GM19328 (cell line): ENCODE measurements around the gene DYNLT5.
A peak's percentile ranks its signal among the peaks of the same experiment; 100 is the strongest.
"Not testable (repeated sequence)": the region's sequence is repeated elsewhere in the genome, so short reads cannot be mapped to it uniquely, and the experiment has no call there.

ENCODE experiments used
- ATAC-seq: cut with Tn5 transposase; IDR thresholded peaks from one replicate; pipeline ENCODE4 v1.9.1; 2021; ENCODE audit warnings: mild to moderate bottlenecking, moderate library complexity; ENCODE audit not compliant: unreplicated experiment

The DYNLT5 gene

DNA sequence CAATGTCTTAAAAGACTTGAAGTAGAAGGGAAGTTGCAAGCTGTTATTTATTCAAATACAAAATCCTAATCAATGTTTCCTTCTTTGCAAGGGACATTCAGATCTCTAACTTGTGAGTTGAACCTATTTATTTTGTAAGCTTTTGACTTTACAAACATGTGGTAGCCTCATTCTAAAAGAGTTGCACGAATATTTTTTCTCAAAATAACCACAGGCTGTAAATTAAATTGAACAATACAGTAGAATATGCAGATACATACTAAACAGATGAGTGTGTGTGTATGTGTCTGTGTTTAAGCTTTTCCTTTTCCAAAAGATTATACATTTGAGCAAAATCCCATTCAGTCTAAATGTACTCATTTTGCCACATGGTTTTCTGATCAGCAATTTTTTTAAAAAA, 4.8 kb upstream of the DYNLT5 start:
- ATAC-seq: no peak

DNA sequence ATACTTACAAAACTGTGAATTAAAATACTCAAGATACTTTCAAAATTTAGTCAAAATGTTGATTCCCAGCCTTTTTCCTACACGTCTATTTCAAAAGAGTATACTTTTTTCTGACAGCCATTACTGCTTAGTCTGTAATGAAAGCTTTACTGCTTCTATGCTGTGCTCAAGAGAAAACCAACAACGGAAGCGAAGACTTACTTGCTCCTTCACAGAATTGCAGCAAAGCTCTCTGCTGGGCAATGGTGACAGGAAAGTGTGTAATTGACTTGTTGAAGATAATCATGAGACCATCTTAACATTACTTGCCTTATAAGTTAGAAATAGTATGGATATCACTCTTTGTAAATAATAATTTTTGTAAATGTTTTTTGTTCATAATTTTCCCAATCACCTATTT, 1.7 kb upstream of the DYNLT5 start:
- ATAC-seq: no peak

DNA sequence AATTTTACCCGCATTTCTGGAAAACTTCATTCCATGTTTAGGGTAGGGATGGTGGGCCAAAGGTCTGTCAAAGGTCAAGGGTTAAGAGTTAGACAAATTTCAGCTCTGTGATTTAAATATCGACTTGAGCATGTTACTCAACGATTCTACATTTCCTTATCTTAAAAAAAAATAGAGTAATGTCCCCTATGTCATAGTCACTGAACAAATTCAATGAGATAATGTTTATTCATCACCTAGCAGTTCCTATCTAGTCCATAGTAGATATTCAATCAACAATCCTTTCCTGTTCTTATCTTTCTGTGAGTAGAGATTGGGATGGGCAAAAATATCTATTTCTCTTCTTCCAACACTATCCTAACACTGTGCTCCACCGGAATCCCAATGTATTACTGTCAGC, 1.1 kb upstream of the DYNLT5 start:
- no peak for ATAC-seq

DNA sequence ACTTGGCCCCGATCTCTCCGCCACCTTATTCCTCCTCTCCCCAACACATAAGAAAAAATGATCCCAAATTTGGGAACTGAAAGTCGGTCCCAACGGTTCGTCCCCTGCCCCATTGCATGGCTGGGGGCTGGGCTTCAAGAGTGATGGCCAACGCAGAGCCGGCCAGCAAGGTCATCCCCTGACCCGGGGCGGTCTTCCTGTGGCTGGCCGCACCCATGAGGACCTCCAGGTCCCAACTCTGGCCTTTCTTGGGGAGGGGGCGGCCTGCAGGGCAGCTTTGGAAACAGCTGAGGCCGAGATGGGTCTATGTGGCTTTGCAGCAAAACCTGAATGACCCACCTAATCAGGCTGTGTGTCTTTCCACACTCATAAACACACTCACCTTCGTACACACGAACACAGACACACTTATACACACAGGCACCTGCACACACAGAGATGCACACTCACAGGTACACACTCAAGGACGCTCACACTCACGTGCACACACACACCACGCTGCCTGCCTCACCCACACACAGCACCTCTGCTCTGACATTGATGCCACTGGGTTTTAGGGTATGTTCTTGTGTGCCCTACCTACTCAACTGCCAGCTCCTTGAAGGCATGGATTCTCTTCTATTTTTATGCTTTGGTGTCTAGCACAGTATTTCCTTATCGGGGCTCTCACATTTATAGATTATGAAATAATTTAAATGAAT, 562 bp downstream of the DYNLT5 start:
- ATAC-seq: no peak

DNA sequence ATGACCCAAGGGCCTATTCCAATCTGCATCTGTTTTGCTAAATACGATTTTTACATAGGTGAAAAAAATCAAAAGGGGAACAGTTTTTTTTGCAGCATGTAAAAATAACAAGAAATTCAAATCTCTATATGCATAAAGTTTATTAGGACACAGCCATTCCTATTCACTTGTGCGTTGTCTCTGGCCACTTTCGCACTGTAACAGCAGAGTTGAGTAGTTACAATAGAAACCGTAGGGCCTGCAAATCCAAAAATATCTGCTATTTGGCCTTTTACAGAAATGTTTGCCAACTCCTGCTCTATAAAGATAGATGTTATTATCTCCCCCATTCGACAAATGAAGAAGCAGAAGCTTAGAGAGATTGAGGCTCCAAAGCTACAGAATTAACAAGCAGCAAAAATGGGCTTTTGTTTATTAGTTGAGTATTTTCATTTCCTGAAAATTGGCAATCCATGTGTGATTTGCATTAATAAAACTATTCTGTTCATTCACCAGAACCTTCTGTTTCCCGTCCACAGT, 5.5 kb downstream of the DYNLT5 start:
- ATAC-seq: no peak

DNA sequence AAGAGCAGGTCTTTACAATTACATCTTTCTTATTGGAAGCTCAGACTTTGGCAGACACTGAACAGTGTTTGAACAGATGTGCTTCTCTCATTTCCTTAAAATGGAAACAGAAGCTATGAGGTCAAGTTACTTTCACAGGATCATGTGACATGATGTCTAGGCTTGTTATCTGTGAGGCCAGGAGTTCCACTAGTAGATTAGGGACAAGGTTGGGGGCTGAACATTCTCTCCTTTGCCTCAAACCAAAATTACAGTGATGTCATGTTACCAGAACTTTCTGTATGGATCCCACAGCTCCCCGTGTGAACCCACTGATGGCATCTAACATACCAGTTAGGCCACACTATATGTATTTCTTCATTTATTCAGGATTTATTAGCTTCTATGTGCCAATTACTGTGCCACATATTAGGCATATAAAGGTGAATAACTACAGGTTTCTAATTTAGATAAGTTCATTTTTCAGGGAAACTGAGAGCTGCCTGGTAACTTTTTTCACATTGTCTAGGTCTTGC, 6.0 kb downstream of the DYNLT5 start:
- ATAC-seq: peak; percentile 99

DNA sequence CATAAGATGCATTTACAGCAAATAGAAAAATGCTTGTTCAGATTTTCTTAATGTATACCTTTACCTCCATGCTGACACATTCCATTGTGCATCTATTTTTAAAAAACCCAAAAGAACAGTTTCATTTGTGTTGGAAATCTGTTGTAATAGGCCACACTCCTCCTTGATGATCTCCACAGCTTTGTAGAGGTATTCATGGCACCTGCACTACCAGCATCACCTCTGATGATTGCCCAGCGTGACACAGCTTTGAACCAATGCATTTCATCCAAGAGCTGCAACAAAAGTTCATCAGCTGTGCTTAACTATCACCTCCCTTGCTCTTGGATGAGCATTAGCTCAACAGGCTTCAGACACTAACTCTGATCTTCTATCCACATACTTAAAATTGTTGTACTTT, 8.2 kb downstream of the DYNLT5 start:
- ATAC-seq: no peak

DNA sequence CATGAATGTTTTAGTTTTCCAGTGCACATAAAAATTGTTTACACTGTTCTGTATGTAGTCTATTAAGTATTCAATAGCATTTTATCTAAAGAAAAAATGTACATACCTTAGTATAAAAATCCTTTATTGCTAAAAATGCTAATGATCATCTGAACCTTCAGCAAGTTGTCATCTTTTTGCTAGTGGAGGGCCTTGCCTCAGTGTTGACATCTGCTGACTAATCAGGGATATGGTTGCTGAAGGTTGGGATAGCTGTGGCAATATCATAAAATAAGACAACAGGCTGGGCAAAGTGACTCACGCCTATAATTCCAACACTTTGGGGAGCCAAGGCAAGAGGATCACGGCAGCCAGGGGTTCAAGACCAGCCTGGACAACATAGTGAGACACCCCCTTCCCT, 9.0 kb downstream of the DYNLT5 start:
- ATAC-seq: no peak

DNA sequence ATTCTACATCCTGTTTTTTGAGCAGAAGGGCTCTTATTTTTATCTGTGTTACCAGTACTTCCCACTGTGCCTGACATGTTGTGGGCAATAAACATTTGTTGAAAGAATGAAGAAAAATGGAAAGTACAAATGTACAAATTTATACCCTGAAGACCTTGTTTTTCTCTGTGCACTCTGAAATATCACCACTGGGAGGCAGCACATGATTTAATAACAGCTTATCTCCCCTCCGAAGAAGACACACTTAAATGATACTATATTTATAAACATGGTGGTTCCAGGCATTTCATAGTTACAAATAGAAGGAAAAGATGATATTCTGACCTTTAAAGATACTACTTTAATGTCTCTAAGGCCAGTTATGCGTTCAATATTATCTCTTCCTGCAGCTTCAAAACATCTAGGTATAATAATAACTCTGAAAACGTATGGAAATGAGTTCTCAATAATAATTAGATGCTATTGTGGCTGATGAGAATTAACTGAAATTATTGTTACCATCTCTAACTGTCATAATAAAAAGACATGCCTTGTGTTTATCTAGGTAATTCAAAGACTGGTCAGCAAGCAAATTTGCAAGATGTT, 12.8 kb downstream of the DYNLT5 start:
- ATAC-seq: no peak

DNA sequence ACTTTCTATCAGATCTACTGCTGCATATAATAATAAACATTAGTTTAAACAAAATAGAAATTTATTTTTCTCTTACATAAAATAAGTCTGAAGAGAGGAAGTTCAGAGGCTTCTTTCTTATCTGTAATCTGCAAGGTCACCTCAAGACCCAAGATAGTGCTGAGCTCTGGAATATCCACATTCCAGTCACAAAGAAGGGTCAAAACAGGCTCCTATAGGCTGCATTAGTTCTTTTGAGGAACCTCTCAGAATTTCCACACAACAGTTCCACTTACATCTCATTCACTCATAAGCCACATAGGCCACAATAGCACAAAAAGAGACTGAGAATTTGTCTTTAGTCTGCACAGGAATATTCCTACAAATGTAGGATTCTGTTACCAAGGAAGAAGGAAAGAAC, 15.4 kb downstream of the DYNLT5 start:
- ATAC-seq: no peak

DNA sequence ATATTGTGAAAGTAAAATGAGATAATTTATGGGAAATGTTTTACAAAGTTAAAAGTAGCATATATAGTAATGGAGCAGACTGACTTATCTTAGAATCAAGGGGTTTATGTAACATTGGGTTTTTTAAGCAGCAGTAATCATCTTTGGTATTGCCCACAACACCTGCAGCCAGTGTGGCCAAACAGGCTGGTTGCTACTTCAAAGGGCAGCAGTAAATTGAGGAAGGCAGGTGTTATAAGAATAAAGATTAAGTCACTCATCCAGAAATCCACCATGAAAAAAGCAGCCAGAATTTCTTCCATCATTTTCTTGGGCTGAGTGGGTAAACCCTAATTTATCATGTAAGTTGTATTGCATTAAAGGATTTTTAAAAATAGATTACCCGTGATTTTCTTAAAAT, 16.7 kb downstream of the DYNLT5 start:
- ATAC-seq: no peak

DNA sequence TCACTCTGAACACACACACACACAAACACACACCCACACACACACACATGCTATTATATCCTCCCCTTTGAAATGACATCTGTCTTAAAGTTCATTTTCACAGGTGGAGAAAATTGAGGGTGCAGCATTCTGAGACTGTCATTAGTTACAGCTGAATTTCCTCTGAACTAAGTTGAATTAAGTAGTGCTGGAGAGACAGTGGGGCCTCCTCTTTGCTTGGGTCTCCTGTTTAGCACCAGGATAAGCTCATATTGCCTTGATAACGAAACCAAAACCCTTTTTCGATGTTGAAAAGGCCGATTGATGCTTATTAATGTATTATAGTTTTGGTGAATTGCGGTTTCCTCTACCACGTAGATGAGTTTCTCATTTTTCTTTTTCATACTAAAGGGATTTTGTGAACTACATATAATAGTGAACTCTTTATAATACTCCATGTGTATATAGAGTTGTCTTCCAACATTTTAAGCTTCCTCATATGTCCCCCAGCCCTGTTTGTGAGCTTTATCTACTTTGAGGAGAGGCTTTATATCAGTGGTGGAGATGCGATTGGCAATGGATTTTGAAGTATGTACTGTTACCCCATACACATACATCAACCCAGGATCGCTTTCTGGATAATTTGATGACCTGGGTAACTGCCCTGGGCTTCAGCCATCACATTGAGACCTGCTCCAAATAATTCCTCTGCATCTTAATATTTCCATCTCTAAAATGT, 17.4 kb downstream of the DYNLT5 start:
- ATAC-seq: no peak

DNA sequence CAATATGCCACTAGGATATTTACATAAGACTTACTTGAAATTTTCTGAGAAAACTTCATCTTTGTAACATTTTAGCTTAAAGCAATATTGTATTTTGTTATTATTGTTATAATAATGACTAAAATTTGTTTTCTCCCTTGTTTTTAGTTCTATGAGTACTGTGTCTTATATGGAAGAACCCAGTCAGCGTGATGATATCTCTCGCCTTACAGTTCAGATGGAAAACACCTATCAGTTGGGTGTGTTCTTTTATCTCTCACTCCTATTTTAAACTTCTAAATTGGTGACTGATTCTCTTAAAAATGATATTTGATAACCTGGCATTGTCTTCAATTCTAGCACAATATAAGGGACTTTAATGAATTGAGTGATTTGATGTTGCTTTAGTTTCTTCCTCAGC, 18.0 kb downstream of the DYNLT5 start:
- no peak for ATAC-seq

DNA sequence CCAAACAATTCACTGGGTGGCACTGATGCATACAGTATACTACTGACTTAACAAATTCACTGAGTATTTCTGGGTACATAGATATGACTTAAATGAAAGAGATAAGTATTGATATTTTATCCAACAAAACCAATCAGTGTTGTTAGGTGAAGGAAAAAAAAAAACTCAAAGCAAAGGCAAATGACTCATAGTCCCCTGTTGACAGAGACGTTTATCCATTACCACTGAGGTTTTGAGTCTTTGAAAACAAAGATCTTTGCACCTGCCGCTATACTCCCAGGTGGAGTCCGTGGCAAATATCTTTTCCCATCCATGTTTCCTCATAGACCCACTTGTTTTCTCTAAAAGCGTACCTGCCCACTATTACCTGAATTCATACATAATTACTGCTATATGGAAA, 18.4 kb downstream of the DYNLT5 start:
- ATAC-seq: no peak

DNA sequence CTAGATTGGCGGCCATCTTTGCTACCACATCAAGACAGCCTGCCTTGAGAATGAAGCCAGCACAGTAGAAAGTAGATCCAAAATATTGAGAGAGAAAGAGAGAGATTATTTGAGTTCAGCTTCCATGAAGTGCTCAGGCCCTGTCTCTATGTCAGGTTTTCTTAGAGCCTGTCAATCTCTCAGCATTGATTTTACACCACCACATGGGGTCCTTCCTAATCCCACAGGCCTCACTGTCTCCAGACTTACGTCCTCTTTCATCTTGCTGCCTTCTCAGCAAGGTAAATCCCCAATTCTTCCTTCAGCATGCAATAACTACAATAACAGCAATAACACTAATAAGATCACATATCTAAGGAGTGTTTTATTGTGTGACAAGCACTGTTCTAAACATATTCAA, 21.0 kb downstream of the DYNLT5 start:
- no peak for ATAC-seq

DNA sequence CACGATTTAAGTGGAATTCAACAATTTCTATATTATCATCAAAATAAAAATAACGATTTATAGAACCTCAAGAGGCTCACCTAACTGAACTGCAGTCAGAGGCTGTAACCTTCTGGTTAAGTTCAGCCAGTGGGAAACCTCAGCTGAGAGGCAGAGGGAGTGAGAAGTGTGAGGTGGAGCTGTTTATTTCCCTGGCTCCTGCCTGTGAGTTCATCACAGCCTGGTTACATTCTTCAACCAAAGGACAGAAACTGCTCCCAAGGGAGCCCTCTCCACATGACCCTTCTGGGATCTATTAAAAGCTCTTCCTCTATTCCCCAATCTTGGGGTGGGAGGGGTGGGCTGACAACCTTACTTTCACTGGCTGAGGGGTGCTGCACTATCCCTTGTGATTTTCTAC, 22.2 kb downstream of the DYNLT5 start:
- no peak for ATAC-seq

DNA sequence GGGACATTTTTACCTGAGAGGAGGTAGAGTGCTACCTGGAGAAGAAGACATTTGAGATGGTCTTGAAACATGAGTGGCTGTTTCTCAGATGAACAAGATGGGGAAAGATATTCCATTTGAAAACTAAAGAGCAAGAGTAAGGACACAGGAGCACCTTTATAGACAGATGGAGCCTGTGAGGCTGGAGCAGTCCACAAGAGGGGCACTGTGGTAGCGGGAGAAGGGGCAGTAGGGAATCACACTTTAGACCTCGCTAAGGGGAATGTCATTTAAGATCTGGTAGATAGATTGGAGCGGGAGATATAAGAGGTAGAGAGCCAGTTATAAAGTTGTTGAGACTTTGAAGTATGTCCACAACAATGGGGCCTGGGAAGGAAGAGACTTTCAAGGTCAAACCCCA, 23.4 kb downstream of the DYNLT5 start:
- ATAC-seq: no peak

DNA sequence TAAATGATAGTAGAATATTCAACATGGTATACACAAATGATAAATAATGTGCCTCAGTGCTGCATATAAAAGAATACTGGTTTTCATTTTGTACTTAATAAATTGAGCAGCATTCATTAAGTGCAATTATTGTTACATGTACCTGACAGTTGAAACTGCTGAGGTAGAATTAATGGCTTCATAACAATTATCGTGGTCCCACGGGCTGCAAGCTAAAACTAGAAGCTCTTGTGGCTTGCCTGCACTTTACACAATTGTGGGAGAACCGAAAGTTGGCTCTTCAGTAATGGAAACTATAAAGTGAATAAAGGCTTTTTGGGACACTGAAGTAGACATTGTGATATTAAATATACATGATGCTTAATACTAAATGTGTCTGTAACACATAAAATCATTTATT, 25.6 kb downstream of the DYNLT5 start:
- no peak for ATAC-seq

DNA sequence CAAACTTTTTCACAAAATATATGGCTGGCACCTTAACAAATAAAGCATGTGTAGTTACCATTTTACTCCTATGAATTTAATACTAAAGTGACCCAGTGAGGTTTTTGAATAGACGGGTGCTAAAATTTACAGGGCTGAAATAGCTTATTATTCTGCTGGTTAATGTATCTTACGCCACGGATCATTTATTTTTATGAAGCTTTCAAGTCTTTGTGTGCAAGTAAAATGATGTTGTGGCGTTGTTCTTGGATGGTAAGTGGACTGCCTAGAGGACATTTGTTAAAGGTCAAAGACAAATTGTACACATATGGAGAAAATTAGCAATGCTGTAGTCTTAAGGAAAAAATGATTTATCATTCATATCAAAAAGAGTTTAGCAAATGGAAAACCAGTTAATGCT, 26.0 kb downstream of the DYNLT5 start:
- no peak for ATAC-seq

DNA sequence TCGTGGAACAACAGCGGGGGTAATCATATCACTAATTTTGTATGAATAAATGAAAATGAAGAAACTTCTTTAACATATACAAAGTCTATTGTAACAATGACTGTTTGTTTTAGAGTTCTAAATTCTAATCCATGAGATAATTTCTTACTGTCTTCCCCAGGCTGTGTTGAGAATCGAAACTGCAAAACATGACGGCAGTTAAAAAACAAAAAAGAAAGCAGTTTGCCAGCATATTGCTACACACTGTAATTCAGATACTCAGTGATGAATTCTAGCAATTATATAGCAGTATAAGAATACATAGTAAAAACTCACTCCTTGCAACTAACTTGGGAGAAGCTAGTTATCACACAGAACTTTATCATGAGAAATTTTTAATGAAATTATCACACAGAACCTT, 26.7 kb downstream of the DYNLT5 start:
- no peak for ATAC-seq

DNA sequence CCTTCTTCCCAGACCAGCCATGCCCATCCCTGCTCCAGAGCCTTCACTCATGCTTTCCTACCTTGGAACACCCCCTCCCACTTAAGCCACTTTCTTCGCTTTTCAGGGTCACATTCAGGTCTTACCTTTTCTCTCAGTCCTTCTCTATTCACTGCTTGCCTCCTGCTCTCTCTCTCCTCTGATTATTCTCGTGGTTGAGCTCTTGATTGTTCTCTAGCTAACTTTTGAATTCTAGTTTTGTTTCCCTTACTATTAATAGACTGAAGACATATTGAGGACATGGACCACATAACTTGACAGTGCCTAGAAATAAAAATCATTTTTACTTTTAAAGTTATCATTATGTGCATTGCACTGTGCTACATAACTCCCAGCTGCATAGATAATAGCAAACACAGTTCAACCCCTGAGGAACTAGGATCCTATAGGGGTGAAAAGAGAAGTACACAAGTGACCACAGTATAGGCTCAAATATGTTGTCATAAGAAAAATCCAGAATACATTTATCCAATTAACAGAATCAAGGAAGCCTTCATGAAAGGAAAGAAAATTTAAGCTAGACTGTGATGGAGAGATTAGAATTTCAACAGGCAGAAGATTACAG, 27.3 kb downstream of the DYNLT5 start:
- no peak for ATAC-seq

DNA sequence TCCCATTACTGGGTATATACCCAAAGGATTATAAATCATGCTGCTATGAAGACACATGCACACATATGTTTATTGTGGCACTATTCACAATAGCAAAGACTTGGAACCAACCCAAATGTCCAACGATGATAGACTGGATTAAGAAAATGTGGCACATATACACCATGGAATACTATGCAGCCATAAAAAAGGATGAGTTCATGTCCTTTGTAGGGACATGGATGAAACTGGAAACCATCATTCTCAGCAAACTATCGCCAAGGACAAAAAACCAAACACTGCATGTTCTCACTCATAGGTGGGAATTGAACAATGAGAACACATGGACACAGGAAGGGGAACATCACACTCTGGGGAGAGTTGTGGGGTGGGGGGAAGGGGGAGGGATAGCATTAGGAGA, 33.5 kb downstream of the DYNLT5 start:
- ATAC-seq: not testable (repeated sequence)
